Measurements from ENCODE around the gene NDUFS6. TPM values are rescaled to one million over a fixed set of nuclear protein-coding genes. Genes with fewer than 3 reads are reported as not detected.

NDUFS6 gene
- total RNA-seq, 4 donors from 2014 or later, result 38.9 to 64.5 (median 51.2) TPM

GRCh38 chr5:1803192-1803591 lies 2.0 kb downstream of the NDUFS6 start:
- Histone ChIP-seq H3K4me3 (no peak overlapping the region), H3K27me3 (no peaks in the 10 kb centered on the region), H3K36me3 (peaks cover 55% of the 10 kb centered on the region), H3K9me3 (no peaks in the 10 kb centered on the region), H3K27ac (no peak overlapping the region), H3K4me1 (peaks cover 32% of the 10 kb centered on the region)
- peak in 1 of 2 donors; percentile 8 for DNase-seq (ENCODE audit: low spot score in 2 of 2)
- TF ChIP-seq POLR2AphosphoS5 (IDR thresholded peaks at IDR 0.05) (no peak), POLR2A (IDR thresholded peaks at IDR 0.05) (no peak), EP300 (IDR thresholded peaks at IDR 0.05) (no peak), CTCF (IDR thresholded peaks at IDR 0.05) (no peak)
- 89% methylated on average over 1 of the region's 1 CpG for WGBS

GRCh38 chr5:1804001-1804690 lies 2.9 kb downstream of the NDUFS6 start:
- DNase-seq (ENCODE audit: low spot score in 2 of 2), result peak in 1 of 2 donors; percentile 42
- Histone ChIP-seq H3K4me1 (peaks cover 26% of the 10 kb centered on the region), H3K36me3 (peaks cover 55% of the 10 kb centered on the region), H3K27ac (no peak overlapping the region), H3K9me3 (no peaks in the 10 kb centered on the region), H3K27me3 (no peaks in the 10 kb centered on the region), H3K4me3 (no peak overlapping the region)
- WGBS, result 82% methylated on average over 15 of the region's 15 CpGs
- TF ChIP-seq CTCF (IDR thresholded peaks at IDR 0.05) (no peak), EP300 (IDR thresholded peaks at IDR 0.05) (no peak), POLR2AphosphoS5 (IDR thresholded peaks at IDR 0.05) (no peak), POLR2A (IDR thresholded peaks at IDR 0.05) (no peak)

GRCh38 chr5:1805326-1805725 lies 4.1 kb downstream of the NDUFS6 start:
- Histone ChIP-seq H3K36me3 (peaks cover 66% of the 10 kb centered on the region), H3K4me3 (no peak overlapping the region), H3K27ac (no peak overlapping the region), H3K27me3 (no peaks in the 10 kb centered on the region), H3K9me3 (no peaks in the 10 kb centered on the region), H3K4me1 (peaks cover 23% of the 10 kb centered on the region)
- TF ChIP-seq POLR2AphosphoS5 (IDR thresholded peaks at IDR 0.05) (no peak), POLR2A (IDR thresholded peaks at IDR 0.05) (no peak), CTCF (IDR thresholded peaks at IDR 0.05) (no peak), EP300 (IDR thresholded peaks at IDR 0.05) (no peak)
- DNase-seq (ENCODE audit: low spot score in 2 of 2), result no peak
- 82% methylated on average over 4 of the region's 4 CpGs for whole genome bisulfite sequencing

GRCh38 chr5:1805736-1806135 lies 4.5 kb downstream of the NDUFS6 start:
- DNase-seq (ENCODE audit: low spot score in 2 of 2), result no peak
- TF ChIP-seq CTCF (IDR thresholded peaks at IDR 0.05), result no peak
- TF ChIP-seq POLR2AphosphoS5 (IDR thresholded peaks at IDR 0.05), result no peak
- TF ChIP-seq POLR2A (IDR thresholded peaks at IDR 0.05), result no peak
- TF ChIP-seq EP300 (IDR thresholded peaks at IDR 0.05), result no peak
- peaks cover 19% of the 10 kb centered on the region for H3K4me1 ChIP-seq
- no peak overlapping the region for H3K27ac ChIP-seq
- peaks cover 69% of the 10 kb centered on the region for H3K36me3 ChIP-seq
- H3K9me3 ChIP-seq, result no peaks in the 10 kb centered on the region
- H3K27me3 ChIP-seq, result no peaks in the 10 kb centered on the region
- 87% methylated on average over 10 of the region's 10 CpGs for WGBS
- no peak overlapping the region for H3K4me3 ChIP-seq

GRCh38 chr5:1806199-1806598 lies 5.0 kb downstream of the NDUFS6 start:
- peaks cover 17% of the 10 kb centered on the region for H3K4me1 ChIP-seq
- WGBS, result 89% methylated on average over 15 of the region's 15 CpGs
- peaks cover 74% of the 10 kb centered on the region for H3K36me3 ChIP-seq
- H3K27me3 ChIP-seq, result no peaks in the 10 kb centered on the region
- TF ChIP-seq CTCF (IDR thresholded peaks at IDR 0.05) (no peak), POLR2A (IDR thresholded peaks at IDR 0.05) (no peak), EP300 (IDR thresholded peaks at IDR 0.05) (no peak), POLR2AphosphoS5 (IDR thresholded peaks at IDR 0.05) (no peak)
- H3K27ac ChIP-seq, result no peak overlapping the region
- peak in 1 of 2 donors; percentile 24 for DNase-seq (ENCODE audit: low spot score in 2 of 2)
- no peaks in the 10 kb centered on the region for H3K9me3 ChIP-seq
- H3K4me3 ChIP-seq, result no peak overlapping the region
